HepG2 (cell line): ENCODE results near the gene NONO. TPM values are rescaled to one million over a fixed set of nuclear protein-coding genes. Genes with fewer than 3 reads are reported as not detected.

Source experiments
- ATAC-seq: fragments of 200-7000 bp; cut with Tn5 transposase; 3 replicates; pipeline ENCODE4 v1.9.1; 2020; ENCODE audit warnings: mild to moderate bottlenecking, moderate library complexity
- BruUV-seq: library from RNA; stranded (reverse); fragments of 400-500 nt; replicated peaks from 2 replicates; lab custom pipeline; 2021; lab: Mats Ljungman, UMichigan
- CTCF ChIA-PET: fragments of 300-600 bp; formaldehyde crosslinking; extraction: SDS; loops from one replicate; lab custom pipeline; 2021; ENCODE audit warnings: low total read pairs, inconsistent platforms, low intra/inter-chr PET ratio; lab: Yijun Ruan, JAX
- POLR2A ChIA-PET: fragments of 350-600 bp; sonication (Branson Sonifier 250); formaldehyde crosslinking; loops from one replicate; lab custom pipeline; 2020; ENCODE audit warnings: antibody characterized with exemption, inconsistent platforms; lab: Yijun Ruan, JAX
- DNase-seq: peaks from one replicate; pipeline ENCODE4 v3.0.0-alpha.2; 2015; ENCODE audit warnings: low spot score
- FAIRE-seq: peaks from 3 replicates; lab custom pipeline; 2011; peaks lifted over from hg19 to GRCh38; lab: Jason Lieb, UNC
- H2AFZ ChIP-seq: one replicate; pipeline ENCODE4 v1.6.1; 2011; ENCODE audit warnings: low read length, inconsistent platforms
- H3K27ac ChIP-seq: fragments of 300-600 bp; 3 replicates; pipeline ENCODE4 v1.8.0; 2011; ENCODE audit warnings: mixed run types, mild to moderate bottlenecking, mixed read lengths, low read length, inconsistent platforms; ENCODE audit not compliant: insufficient read depth; ENCODE audit errors: extremely low read length
- H3K27me3 ChIP-seq, 2 experiments: fragments of 200-600 bp in 1 of 2; 2 replicates in 1 of 2; 3 replicates in 1 of 2; pipeline versions ENCODE4 v1.6.0 to v1.8.0; 2011; ENCODE audit warnings: low read length in 2 of 2, mild to moderate bottlenecking in 2 of 2, moderate library complexity in 2 of 2, inconsistent platforms in 1 of 2; ENCODE audit not compliant: insufficient read depth in 2 of 2, control insufficient read depth in 1 of 2
- H3K36me3 ChIP-seq, 2 experiments: fragments of 200-600 bp in 1 of 2; replicated peaks in 1 of 2; 2 replicates in 1 of 2; 3 replicates in 1 of 2; pipeline versions ENCODE4 v1.5.1 to v1.8.0; 2011; ENCODE audit warnings: low read length in 2 of 2, inconsistent platforms in 1 of 2; ENCODE audit not compliant: insufficient read depth in 2 of 2, control insufficient read depth in 1 of 2
- H3K4me1 ChIP-seq: 2 replicates; pipeline ENCODE4 v1.5.1; 2012; ENCODE audit warnings: low read length, inconsistent platforms; ENCODE audit not compliant: insufficient read depth
- H3K4me2 ChIP-seq: 2 replicates; pipeline ENCODE4 v1.6.0; 2011; ENCODE audit warnings: low read depth, low read length, inconsistent platforms
- H3K4me3 ChIP-seq, 3 experiments: fragments of 200-600 bp in 1 of 3; sonication (generic), shearing (Covaris generic) in 1 of 3; replicated peaks in 1 of 3; 2 replicates each; pipeline ENCODE4 v1.5.1; 2011 to 2016; ENCODE audit warnings: low read length in 3 of 3, inconsistent platforms in 2 of 3, low read depth in 2 of 3, mild to moderate bottlenecking in 2 of 3, control low read depth in 1 of 3, mixed read lengths in 1 of 3; ENCODE audit not compliant: insufficient read depth in 1 of 3
- H3K79me2 ChIP-seq: one replicate; pipeline ENCODE4 v1.6.1; 2011; ENCODE audit warnings: low read length, inconsistent platforms; ENCODE audit not compliant: insufficient read depth
- H3K9ac ChIP-seq: 2 replicates; pipeline ENCODE4 v1.6.0; 2011; ENCODE audit warnings: mild to moderate bottlenecking, low read depth, low read length, inconsistent platforms; ENCODE audit not compliant: insufficient read depth
- H3K9me3 ChIP-seq: 2 replicates; pipeline ENCODE4 v1.5.1; 2012; ENCODE audit warnings: mild to moderate bottlenecking, low read length
- H4K20me1 ChIP-seq: 2 replicates; pipeline ENCODE4 v1.6.0; 2011; ENCODE audit warnings: inconsistent platforms, mild to moderate bottlenecking, low read length, moderate library complexity; ENCODE audit not compliant: insufficient read depth
- PAWR ChIP-seq: sonication (generic); formaldehyde crosslinking; IDR thresholded peaks from 2 replicates; pipeline ENCODE4 v1.4.0; 2020; ENCODE audit warnings: missing genetic modification reagents, mild to moderate bottlenecking, borderline replicate concordance
- PRDM15 ChIP-seq: sonication (generic); formaldehyde crosslinking; IDR thresholded peaks from 2 replicates; pipeline ENCODE4 v1.4.0; 2020; ENCODE audit warnings: missing genetic modification reagents
- ZNF564 ChIP-seq: sonication (generic); formaldehyde crosslinking; IDR thresholded peaks from 2 replicates; pipeline ENCODE4 v1.8.1; 2023; ENCODE audit warnings: mild to moderate bottlenecking, missing genetic modification reagents
- WGBS: methylation state at CpG from one replicate; pipeline ENCODE4 v1.1.6; 2017; ENCODE audit warnings: low lambda C conversion rate; 5-methylcytosine and 5-hydroxymethylcytosine counted together
- in situ Hi-C: cut with HindIII; loops from 2 replicates; pipeline ENCODE4 v1.10.0; 2017; ENCODE audit warnings: low pct_unique_long_range_greater_than_20kb; ENCODE audit not compliant: extremely low pct_ligation_motif_present
- intact Hi-C: fragments of 100-400 bp; cut with micrococcal nuclease; formaldehyde crosslinking; loops from one replicate; pipeline ENCODE4 v1.10.0; 2022; ENCODE audit not compliant: unreplicated experiment
- polyA plus RNA-seq, 8 experiments: library from polyadenylated mRNA; depleted of rRNA in 3 of 8; stranded (reverse) in 7 of 8; unstranded in 1 of 8; fragments of >200 nt; fragmentation: Illumina TruSeq in 4 of 8; extraction: Trizol in 4 of 8; gene quantifications; 2 replicates each; pipeline versions ENCODE4 v1.2.1 to v1.2.3, GENCODE V29; 2011 to 2016; ENCODE audit warnings: low read depth in 4 of 8, missing spikeins in 1 of 8, mixed read lengths in 1 of 8; ENCODE audit not compliant: insufficient read depth in 1 of 8
- total RNA-seq, 5 experiments: library from RNA; depleted of rRNA; stranded (reverse); fragments of >200 nt; fragmentation: Illumina TruSeq; extraction: Trizol; gene quantifications; 2 replicates each; pipeline ENCODE4 v1.2.3, GENCODE V29; 2016; ENCODE audit warnings: low read depth in 1 of 5
- TF ChIP-seq, protein P1 (sequence below): sonication (generic); formaldehyde crosslinking; IDR thresholded peaks from 2 replicates; pipeline ENCODE4 v1.4.0; 2020; ENCODE audit warnings: missing genetic modification reagents
- TF ChIP-seq, protein P2 (sequence below): sonication (generic); formaldehyde crosslinking; IDR thresholded peaks from 2 replicates; pipeline ENCODE4 v1.8.1; 2023; ENCODE audit warnings: missing genetic modification reagents, mild to moderate bottlenecking, borderline replicate concordance
- TF ChIP-seq, protein P3 (sequence below): sonication (generic); formaldehyde crosslinking; IDR thresholded peaks from 2 replicates; pipeline ENCODE4 v1.8.1; 2023; ENCODE audit warnings: mild to moderate bottlenecking, missing genetic modification reagents
- TF ChIP-seq, protein P4 (sequence below): sonication (generic); formaldehyde crosslinking; IDR thresholded peaks from 2 replicates; pipeline ENCODE4 v1.4.0; 2020; ENCODE audit warnings: missing genetic modification reagents
- TF ChIP-seq, protein P5 (sequence below), 2 experiments: sonication (generic) in 1 of 2; formaldehyde crosslinking in 1 of 2; IDR thresholded peaks; 2 replicates each; pipeline versions ENCODE4 v1.4.0 to v1.6.1; 2018 to 2020; ENCODE audit warnings: missing genetic modification reagents in 2 of 2, borderline replicate concordance in 1 of 2, low read depth in 1 of 2, mild to moderate bottlenecking in 1 of 2, missing biosample characterization in 1 of 2

Gene NONO
- total and polyA plus RNA-seq, 2 of the 13 experiments (the other 11 are each of a cell fraction or from before 2014, with no cell fraction given) = 408 to 605 TPM

GRCh38 chrX:71252221-71252620 lies 31.2 kb upstream of the NONO start (continued):
- no peak for TF ChIP-seq PAWR (CRISPR knock-in tag)

- ChIA-PET CTCF (no interaction called here), POLR2A (interaction anchor here (0.6 to 2.4 kb wide), 8 partner anchors 8 to 135 kb away, joined by 4 to 18 read pairs (median 8); partner anchors contain the start of genes MED12, NONO and TAF1)
- Histone ChIP-seq H3K27ac (peak overlapping the region; percentile 78), H2AFZ (no peak overlapping the region), H3K4me1 (peaks cover 35% of the 10 kb centered on the region), H3K79me2 (peaks cover 18% of the 10 kb centered on the region), H3K9me3 (no peaks in the 10 kb centered on the region), H3K9ac (peak overlapping the region; percentile 80), H3K36me3 (peaks cover 4 to 12% of the 10 kb centered on the region in 2 experiments; a peak in 3 of 5 replicates), H3K27me3 (no peaks in the 10 kb centered on the region; a peak in 1 of 5 replicates), H3K4me3 (peak overlapping the region; percentile 76 to 88 (median 83)), H4K20me1 (no peaks in the 10 kb centered on the region), H3K4me2 (peak overlapping the region; percentile 75)
- DNase-seq (peak; percentile 13), FAIRE-seq (no peak), ATAC-seq (no peak)
- intact Hi-C loops = loop anchor here (5.0 kb wide), 1 partner anchor 71 kb away; no protein-coding TSS in a partner anchor
- in situ Hi-C loops = no loop called here
- BruUV-seq = no TSS peak
- under 1% methylated on average over 21 of the region's 35 CpGs for WGBS
- TF ChIP-seq, protein P1, sequence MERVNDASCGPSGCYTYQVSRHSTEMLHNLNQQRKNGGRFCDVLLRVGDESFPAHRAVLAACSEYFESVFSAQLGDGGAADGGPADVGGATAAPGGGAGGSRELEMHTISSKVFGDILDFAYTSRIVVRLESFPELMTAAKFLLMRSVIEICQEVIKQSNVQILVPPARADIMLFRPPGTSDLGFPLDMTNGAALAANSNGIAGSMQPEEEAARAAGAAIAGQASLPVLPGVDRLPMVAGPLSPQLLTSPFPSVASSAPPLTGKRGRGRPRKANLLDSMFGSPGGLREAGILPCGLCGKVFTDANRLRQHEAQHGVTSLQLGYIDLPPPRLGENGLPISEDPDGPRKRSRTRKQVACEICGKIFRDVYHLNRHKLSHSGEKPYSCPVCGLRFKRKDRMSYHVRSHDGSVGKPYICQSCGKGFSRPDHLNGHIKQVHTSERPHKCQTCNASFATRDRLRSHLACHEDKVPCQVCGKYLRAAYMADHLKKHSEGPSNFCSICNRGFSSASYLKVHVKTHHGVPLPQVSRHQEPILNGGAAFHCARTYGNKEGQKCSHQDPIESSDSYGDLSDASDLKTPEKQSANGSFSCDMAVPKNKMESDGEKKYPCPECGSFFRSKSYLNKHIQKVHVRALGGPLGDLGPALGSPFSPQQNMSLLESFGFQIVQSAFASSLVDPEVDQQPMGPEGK (CRISPR knock-in tag) = peak; percentile 53; the same call in 1 of the 2 replicates
- TF ChIP-seq, protein P2, sequence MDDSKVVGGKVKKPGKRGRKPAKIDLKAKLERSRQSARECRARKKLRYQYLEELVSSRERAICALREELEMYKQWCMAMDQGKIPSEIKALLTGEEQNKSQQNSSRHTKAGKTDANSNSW (CRISPR knock-in tag) = no peak
- TF ChIP-seq, protein P3, sequence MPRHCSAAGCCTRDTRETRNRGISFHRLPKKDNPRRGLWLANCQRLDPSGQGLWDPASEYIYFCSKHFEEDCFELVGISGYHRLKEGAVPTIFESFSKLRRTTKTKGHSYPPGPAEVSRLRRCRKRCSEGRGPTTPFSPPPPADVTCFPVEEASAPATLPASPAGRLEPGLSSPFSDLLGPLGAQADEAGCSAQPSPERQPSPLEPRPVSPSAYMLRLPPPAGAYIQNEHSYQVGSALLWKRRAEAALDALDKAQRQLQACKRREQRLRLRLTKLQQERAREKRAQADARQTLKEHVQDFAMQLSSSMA = no peak
- TF ChIP-seq, protein P4, sequence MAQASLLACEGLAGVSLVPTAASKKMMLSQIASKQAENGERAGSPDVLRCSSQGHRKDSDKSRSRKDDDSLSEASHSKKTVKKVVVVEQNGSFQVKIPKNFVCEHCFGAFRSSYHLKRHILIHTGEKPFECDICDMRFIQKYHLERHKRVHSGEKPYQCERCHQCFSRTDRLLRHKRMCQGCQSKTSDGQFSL (CRISPR knock-in tag) = peak; percentile 79; the same call in 1 of the 2 replicates
- TF ChIP-seq, protein P5, sequence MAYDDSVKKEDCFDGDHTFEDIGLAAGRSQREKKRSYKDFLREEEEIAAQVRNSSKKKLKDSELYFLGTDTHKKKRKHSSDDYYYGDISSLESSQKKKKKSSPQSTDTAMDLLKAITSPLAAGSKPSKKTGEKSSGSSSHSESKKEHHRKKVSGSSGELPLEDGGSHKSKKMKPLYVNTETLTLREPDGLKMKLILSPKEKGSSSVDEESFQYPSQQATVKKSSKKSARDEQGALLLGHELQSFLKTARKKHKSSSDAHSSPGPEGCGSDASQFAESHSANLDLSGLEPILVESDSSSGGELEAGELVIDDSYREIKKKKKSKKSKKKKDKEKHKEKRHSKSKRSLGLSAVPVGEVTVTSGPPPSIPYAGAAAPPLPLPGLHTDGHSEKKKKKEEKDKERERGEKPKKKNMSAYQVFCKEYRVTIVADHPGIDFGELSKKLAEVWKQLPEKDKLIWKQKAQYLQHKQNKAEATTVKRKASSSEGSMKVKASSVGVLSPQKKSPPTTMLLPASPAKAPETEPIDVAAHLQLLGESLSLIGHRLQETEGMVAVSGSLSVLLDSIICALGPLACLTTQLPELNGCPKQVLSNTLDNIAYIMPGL (CRISPR knock-in tag; IDR thresholded peaks at IDR 0.05; ENCODE audit: borderline replicate concordance in 1 of 2, low read depth in 1 of 2) = peak; percentile 16 to 25; a peak in 1 of 4 replicates
- TF ChIP-seq ZNF564 (CRISPR knock-in tag) (no peak), PRDM15 (CRISPR knock-in tag) (0 out of 2 replicates have a peak, but pooled peaks have one; percentile 34)
Measured at GRCh38 chrX:71253253-71254091, 30.0 kb upstream of the NONO start.
